HG02610 (cell line): ENCODE results near the gene IL36G.

ENCODE experiments used
- ATAC-seq: cut with Tn5 transposase; IDR thresholded peaks from one replicate; pipeline ENCODE4 v1.9.1; 2021; ENCODE audit warnings: mild to moderate bottlenecking, moderate library complexity; ENCODE audit not compliant: unreplicated experiment

Gene IL36G

GRCh38 chr2:112967023-112967422 is 10.8 kb upstream of the IL36G start:
- no peak for ATAC-seq

- ATAC-seq: no peak
Measured at GRCh38 chr2:112972423-112973086, 5.3 kb upstream of the IL36G start.

GRCh38 chr2:112973156-112973555 is 4.7 kb upstream of the IL36G start:
- ATAC-seq: no peak

- no peak for ATAC-seq
Measured at GRCh38 chr2:112979731-112980130, 1.9 kb downstream of the IL36G start.

GRCh38 chr2:112980537-112980936 is 2.7 kb downstream of the IL36G start:
- no peak for ATAC-seq

GRCh38 chr2:112985090-112985489 is 7.3 kb downstream of the IL36G start:
- no peak for ATAC-seq

GRCh38 chr2:112989611-112990010 is 11.8 kb downstream of the IL36G start:
- ATAC-seq: no peak

- no peak for ATAC-seq
Measured at GRCh38 chr2:112993831-112994230, 16.0 kb downstream of the IL36G start.

GRCh38 chr2:112994648-112995047 is 16.8 kb downstream of the IL36G start:
- no peak for ATAC-seq

- ATAC-seq: no peak
Measured at GRCh38 chr2:112995346-112995920, 17.6 kb downstream of the IL36G start.

GRCh38 chr2:112996635-112997034 is 18.8 kb downstream of the IL36G start:
- no peak for ATAC-seq

GRCh38 chr2:112997151-112997550 is 19.3 kb downstream of the IL36G start:
- no peak for ATAC-seq

GRCh38 chr2:113000436-113000835 is 22.6 kb downstream of the IL36G start:
- ATAC-seq: no peak

GRCh38 chr2:113002677-113003076 is 24.9 kb downstream of the IL36G start:
- no peak for ATAC-seq

- ATAC-seq: no peak
Measured at GRCh38 chr2:113005030-113005509, 27.3 kb downstream of the IL36G start, which contains the start of gene IL36A. Gene IL36A (plus strand): TSS chr2:113005459. CDS start chr2:113005872, 413 bp downstream.

GRCh38 chr2:113007250-113007649 is 29.4 kb downstream of the IL36G start:
- no peak for ATAC-seq

- no peak for ATAC-seq
Measured at GRCh38 chr2:113009622-113010021, 31.8 kb downstream of the IL36G start.

GRCh38 chr2:113010088-113010487 is 32.3 kb downstream of the IL36G start:
- ATAC-seq: no peak

- ATAC-seq: no peak
Measured at GRCh38 chr2:113011108-113011507, 33.3 kb downstream of the IL36G start.

GRCh38 chr2:113012436-113013335 is 34.9 kb downstream of the IL36G start:
- no peak for ATAC-seq

GRCh38 chr2:113013336-113013661 is 35.5 kb downstream of the IL36G start:
- no peak for ATAC-seq

- no peak for ATAC-seq
Measured at GRCh38 chr2:113014067-113014466, 36.3 kb downstream of the IL36G start.
